ENCODE data around the gene PLS1. TPM values are rescaled to one million over a fixed set of nuclear protein-coding genes. Genes with fewer than 3 reads are reported as not detected.

Gene PLS1
- total and polyA plus RNA-seq, 2 of the 8 experiments (the other 6 are each of a cell fraction or from before 2014, with no cell fraction given), result 18.7 to 44.7 TPM

GRCh38 chr3:142636050-142636449, 39.9 kb downstream of the PLS1 start (continued):
- no peak for TF ChIP-seq BRCA1 (IDR thresholded peaks at IDR 0.05; ENCODE audit: low read depth, low read length)
- no peak for TF ChIP-seq TAF1 (IDR thresholded peaks at IDR 0.05; ENCODE audit: low read depth, low read length)
- TF ChIP-seq CEBPB (IDR thresholded peaks at IDR 0.05; ENCODE audit: low read depth, low read length), result no peak
- TF ChIP-seq CBX8 (IDR thresholded peaks at IDR 0.05; ENCODE audit: borderline replicate concordance, low read depth, low read length), result no peak
- TF ChIP-seq POU5F1 (IDR thresholded peaks at IDR 0.05; ENCODE audit: low read depth, low read length), result no peak
- TF ChIP-seq KDM1A (IDR thresholded peaks at IDR 0.05; ENCODE audit: borderline replicate concordance, low read length), result no peak
- no peak for TF ChIP-seq JUND (IDR thresholded peaks at IDR 0.05; ENCODE audit: low read length)
